HG02798 (cell line): ENCODE results near the gene CEP104.

Experiments
- ATAC-seq: cut with Tn5 transposase; IDR thresholded peaks from one replicate; pipeline ENCODE4 v1.9.1; 2021; ENCODE audit warnings: mild to moderate bottlenecking; ENCODE audit not compliant: unreplicated experiment, poor library complexity

CEP104 gene

GRCh38 chr1:3895279-3895950 lies 38.4 kb upstream of the CEP104 start:
- ATAC-seq: no peak

- ATAC-seq: no peak
These were observed 37.7 kb upstream of the CEP104 start for GRCh38 chr1:3894626-3895278.

- ATAC-seq: no peak
These were observed 36.2 kb upstream of the CEP104 start for GRCh38 chr1:3893190-3893589.

GRCh38 chr1:3892748-3893147 lies 35.7 kb upstream of the CEP104 start:
- ATAC-seq: no peak

- ATAC-seq: no peak
These were observed 34.4 kb upstream of the CEP104 start for GRCh38 chr1:3891329-3891865.

GRCh38 chr1:3890389-3891328 lies 33.6 kb upstream of the CEP104 start:
- no peak for ATAC-seq

GRCh38 chr1:3889936-3890335 lies 32.9 kb upstream of the CEP104 start:
- ATAC-seq: no peak

- no peak for ATAC-seq
These were observed 31.3 kb upstream of the CEP104 start for GRCh38 chr1:3888301-3888700.

GRCh38 chr1:3886691-3887090 lies 29.7 kb upstream of the CEP104 start:
- no peak for ATAC-seq

GRCh38 chr1:3886106-3886670 lies 29.2 kb upstream of the CEP104 start:
- no peak for ATAC-seq

GRCh38 chr1:3885611-3886010 lies 28.6 kb upstream of the CEP104 start:
- ATAC-seq: no peak

GRCh38 chr1:3884966-3885365 lies 28.0 kb upstream of the CEP104 start:
- no peak for ATAC-seq

GRCh38 chr1:3883194-3883925 lies 26.3 kb upstream of the CEP104 start:
- ATAC-seq: no peak

GRCh38 chr1:3881193-3881480 lies 24.1 kb upstream of the CEP104 start:
- no peak for ATAC-seq

- ATAC-seq: no peak
These were observed 23.6 kb upstream of the CEP104 start for GRCh38 chr1:3880429-3881192.

GRCh38 chr1:3879787-3880428 lies 22.9 kb upstream of the CEP104 start:
- no peak for ATAC-seq

GRCh38 chr1:3879099-3879498 lies 22.1 kb upstream of the CEP104 start:
- no peak for ATAC-seq

- ATAC-seq: no peak
These were observed 19.7 kb upstream of the CEP104 start for GRCh38 chr1:3876716-3877115.

- ATAC-seq: no peak
These were observed 17.7 kb upstream of the CEP104 start for GRCh38 chr1:3874736-3875135.
